ENCODE results near the gene HMCN2. TPM values are rescaled to one million over a fixed set of nuclear protein-coding genes. Genes with fewer than 3 reads are reported as not detected.

HMCN2 gene
- polyA plus RNA-seq, 1 of the 3 experiments (the other 2 are of a cell fraction) = 0.15 TPM

DNA sequence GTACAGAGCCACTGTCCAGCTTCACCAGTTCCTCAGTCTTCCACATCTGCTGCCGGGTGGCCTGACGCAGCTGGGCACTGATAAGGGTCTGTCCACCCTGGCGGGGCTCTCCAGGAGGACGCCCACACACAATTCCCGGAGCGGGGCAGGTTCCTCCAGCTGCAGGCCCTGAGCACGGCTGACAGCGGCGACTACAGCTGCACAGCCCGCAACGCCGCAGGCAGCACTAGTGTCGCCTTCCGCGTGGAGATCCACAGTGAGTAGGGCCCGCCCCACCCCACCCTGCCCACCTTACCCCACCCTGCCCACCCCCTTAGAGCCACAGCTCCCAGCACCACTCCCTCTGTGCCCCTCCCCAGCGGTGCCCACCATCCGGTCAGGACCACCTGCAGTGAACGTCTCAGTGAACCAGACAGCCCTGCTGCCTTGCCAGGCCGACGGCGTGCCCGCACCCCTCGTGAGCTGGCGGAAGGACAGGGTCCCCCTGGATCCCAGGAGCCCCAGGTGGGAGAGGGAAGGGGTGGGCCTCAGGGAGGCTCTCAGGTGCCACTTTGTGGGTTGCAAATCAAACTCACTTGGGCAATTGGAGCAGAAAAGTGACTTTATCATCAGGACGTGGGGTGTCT is 130.4 kb downstream of the HMCN2 start:
- CTCF ChIA-PET = interaction anchor here (1.8 kb wide), 1 partner anchor 287 kb away, joined by 5 read pairs; no protein-coding TSS in a partner anchor
- H2AFZ ChIP-seq (ENCODE audit: low read depth) = no peak overlapping the region
- H3K4me2 ChIP-seq = no peak overlapping the region
- no peaks in the 10 kb centered on the region for H3K9me3 ChIP-seq
- H3K27me3 ChIP-seq (ENCODE audit: insufficient read depth) = no peaks in the 10 kb centered on the region
- H3F3A ChIP-seq (replicated peaks; ENCODE audit: insufficient read depth) = no peaks in the 10 kb centered on the region
- 93% methylated on average over 7 of the region's 26 CpGs for WGBS (ENCODE audit: low lambda C conversion rate)
- H3K36me3 ChIP-seq (replicated peaks in 1 of 2; ENCODE audit: control insufficient read depth in 1 of 2, insufficient read depth in 2 of 2, low read length in 1 of 2) = no peaks in the 10 kb centered on the region
- no peaks in the 10 kb centered on the region for H4K20me1 ChIP-seq (ENCODE audit: insufficient read depth)
- H3K4me1 ChIP-seq (ENCODE audit: control insufficient read depth in 1 of 2, insufficient read depth in 2 of 2, low read depth in 1 of 2, low read length in 1 of 2) = peaks cover 0 to 16% of the 10 kb centered on the region in 2 experiments; a peak in 1 of 4 replicates
- TF ChIP-seq RXRA (IDR thresholded peaks at IDR 0.05; ENCODE audit: borderline replicate concordance, low read depth) = no peak
- TF ChIP-seq NFIC (IDR thresholded peaks at IDR 0.05; ENCODE audit: borderline replicate concordance) = no peak
- TF ChIP-seq RAD21 (IDR thresholded peaks at IDR 0.05; ENCODE audit: low read length) = no peak
- TF ChIP-seq FOXJ3 (CRISPR knock-in tag; IDR thresholded peaks at IDR 0.05) = no peak
- TF ChIP-seq, protein P1, sequence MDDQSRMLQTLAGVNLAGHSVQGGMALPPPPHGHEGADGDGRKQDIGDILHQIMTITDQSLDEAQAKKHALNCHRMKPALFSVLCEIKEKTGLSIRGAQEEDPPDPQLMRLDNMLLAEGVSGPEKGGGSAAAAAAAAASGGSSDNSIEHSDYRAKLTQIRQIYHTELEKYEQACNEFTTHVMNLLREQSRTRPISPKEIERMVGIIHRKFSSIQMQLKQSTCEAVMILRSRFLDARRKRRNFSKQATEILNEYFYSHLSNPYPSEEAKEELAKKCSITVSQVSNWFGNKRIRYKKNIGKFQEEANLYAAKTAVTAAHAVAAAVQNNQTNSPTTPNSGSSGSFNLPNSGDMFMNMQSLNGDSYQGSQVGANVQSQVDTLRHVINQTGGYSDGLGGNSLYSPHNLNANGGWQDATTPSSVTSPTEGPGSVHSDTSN (IDR thresholded peaks at IDR 0.05) = no peak
- TF ChIP-seq FOXM1 (IDR thresholded peaks at IDR 0.05; ENCODE audit: low read depth) = no peak
- no peak for TF ChIP-seq POLR2AphosphoS5 (IDR thresholded peaks at IDR 0.05; ENCODE audit: low read depth, low read length)
- TF ChIP-seq JUND (IDR thresholded peaks at IDR 0.05) = no peak
- no peak for TF ChIP-seq GATA2 (CRISPR knock-in tag; IDR thresholded peaks at IDR 0.05)
- TF ChIP-seq TAF1 (IDR thresholded peaks at IDR 0.05; ENCODE audit: borderline replicate concordance, low read depth, low read length) = no peak
- TF ChIP-seq, protein P2, sequence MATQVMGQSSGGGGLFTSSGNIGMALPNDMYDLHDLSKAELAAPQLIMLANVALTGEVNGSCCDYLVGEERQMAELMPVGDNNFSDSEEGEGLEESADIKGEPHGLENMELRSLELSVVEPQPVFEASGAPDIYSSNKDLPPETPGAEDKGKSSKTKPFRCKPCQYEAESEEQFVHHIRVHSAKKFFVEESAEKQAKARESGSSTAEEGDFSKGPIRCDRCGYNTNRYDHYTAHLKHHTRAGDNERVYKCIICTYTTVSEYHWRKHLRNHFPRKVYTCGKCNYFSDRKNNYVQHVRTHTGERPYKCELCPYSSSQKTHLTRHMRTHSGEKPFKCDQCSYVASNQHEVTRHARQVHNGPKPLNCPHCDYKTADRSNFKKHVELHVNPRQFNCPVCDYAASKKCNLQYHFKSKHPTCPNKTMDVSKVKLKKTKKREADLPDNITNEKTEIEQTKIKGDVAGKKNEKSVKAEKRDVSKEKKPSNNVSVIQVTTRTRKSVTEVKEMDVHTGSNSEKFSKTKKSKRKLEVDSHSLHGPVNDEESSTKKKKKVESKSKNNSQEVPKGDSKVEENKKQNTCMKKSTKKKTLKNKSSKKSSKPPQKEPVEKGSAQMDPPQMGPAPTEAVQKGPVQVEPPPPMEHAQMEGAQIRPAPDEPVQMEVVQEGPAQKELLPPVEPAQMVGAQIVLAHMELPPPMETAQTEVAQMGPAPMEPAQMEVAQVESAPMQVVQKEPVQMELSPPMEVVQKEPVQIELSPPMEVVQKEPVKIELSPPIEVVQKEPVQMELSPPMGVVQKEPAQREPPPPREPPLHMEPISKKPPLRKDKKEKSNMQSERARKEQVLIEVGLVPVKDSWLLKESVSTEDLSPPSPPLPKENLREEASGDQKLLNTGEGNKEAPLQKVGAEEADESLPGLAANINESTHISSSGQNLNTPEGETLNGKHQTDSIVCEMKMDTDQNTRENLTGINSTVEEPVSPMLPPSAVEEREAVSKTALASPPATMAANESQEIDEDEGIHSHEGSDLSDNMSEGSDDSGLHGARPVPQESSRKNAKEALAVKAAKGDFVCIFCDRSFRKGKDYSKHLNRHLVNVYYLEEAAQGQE (IDR thresholded peaks at IDR 0.05; ENCODE audit: low read depth, low read length) = no peak
- TF ChIP-seq, protein P3, sequence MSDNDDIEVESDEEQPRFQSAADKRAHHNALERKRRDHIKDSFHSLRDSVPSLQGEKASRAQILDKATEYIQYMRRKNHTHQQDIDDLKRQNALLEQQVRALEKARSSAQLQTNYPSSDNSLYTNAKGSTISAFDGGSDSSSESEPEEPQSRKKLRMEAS (IDR thresholded peaks at IDR 0.05; ENCODE audit: low read depth) = no peak
- TF ChIP-seq TEAD4 (IDR thresholded peaks at IDR 0.05; ENCODE audit: borderline replicate concordance, insufficient read depth) = no peak
- TF ChIP-seq, protein P4, sequence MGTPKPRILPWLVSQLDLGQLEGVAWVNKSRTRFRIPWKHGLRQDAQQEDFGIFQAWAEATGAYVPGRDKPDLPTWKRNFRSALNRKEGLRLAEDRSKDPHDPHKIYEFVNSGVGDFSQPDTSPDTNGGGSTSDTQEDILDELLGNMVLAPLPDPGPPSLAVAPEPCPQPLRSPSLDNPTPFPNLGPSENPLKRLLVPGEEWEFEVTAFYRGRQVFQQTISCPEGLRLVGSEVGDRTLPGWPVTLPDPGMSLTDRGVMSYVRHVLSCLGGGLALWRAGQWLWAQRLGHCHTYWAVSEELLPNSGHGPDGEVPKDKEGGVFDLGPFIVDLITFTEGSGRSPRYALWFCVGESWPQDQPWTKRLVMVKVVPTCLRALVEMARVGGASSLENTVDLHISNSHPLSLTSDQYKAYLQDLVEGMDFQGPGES (IDR thresholded peaks at IDR 0.05; ENCODE audit: low read depth, low read length) = no peak
- H3K79me2 ChIP-seq (ENCODE audit: insufficient read depth) = no peaks in the 10 kb centered on the region
- POLR2A ChIA-PET = no interaction called here
- H3K4me3 ChIP-seq (ENCODE audit: low read depth in 2 of 2, low read length in 1 of 2) = no peak overlapping the region
- H3K9me2 ChIP-seq = no peaks in the 10 kb centered on the region
- H3K9ac ChIP-seq = no peak overlapping the region
- H3K27ac ChIP-seq (ENCODE audit: low read depth in 2 of 2, low read length in 1 of 2) = no peak overlapping the region
- DNase-seq = no peak
